Measurements from ENCODE around the gene CDH19.

Gene CDH19

DNA sequence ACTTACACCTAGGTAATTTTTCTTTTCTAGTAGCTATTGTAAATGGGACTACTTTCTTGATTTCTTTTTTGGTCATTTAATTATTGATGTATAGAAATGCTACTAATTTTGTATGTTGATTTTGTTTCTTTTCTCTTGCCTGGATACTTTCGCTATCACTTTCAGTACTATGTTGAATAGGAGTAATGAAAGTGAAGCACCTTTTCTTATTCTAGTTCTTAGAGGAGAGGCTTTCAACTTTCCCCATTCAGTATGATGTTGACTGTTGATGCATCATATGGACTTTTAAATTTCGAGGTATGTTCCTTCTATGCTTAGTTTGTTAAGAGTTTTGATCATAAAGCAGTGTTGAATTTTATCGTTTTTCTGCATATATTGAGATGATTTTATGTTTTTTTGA is 142.5 kb downstream of the CDH19 start:
- H3K4me3 ChIP-seq (ENCODE audit: low read length) = no peak overlapping the region
- TF ChIP-seq ZNF274 (IDR thresholded peaks at IDR 0.05; ENCODE audit: low read depth, low read length) = no peak

DNA sequence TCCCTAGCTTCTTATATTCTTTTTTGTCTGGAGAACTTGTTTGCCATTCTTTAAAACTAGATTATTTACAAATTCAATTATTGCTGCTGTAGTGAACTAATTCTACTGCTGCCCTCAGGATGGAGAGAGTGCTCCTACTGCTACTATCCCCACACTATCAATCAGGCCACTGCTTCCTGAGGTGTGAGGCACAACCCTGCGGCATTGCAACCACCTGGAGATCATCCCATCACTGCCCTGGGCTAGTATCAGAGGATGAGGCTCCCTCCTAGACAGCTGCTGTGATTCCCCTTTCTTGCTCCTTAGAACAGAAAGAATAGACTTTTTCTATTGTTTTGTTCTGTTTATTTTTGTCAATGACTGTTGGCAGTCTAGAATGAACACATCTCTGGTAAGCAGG is 146.6 kb downstream of the CDH19 start:
- no peak for TF ChIP-seq ZNF274 (IDR thresholded peaks at IDR 0.05; ENCODE audit: low read depth, low read length)
- H3K4me3 ChIP-seq (ENCODE audit: low read length) = no peak overlapping the region
